Neural cell (in vitro differentiated cells): Measurements from ENCODE around the gene CMC1. TPM values are rescaled to one million over a fixed set of nuclear protein-coding genes. Genes with fewer than 3 reads are reported as not detected.

Experiments
- H2AFZ ChIP-seq: fragments of 200-600, 300-800 bp; sonication (generic), shearing (Covaris generic); 2 replicates; pipeline ENCODE4 v1.6.0; 2014; ENCODE audit warnings: low read depth, mild to moderate bottlenecking, antibody characterized with exemption, low read length, moderate library complexity
- H3F3A ChIP-seq: fragments of 200-600 bp; shearing (Covaris generic); 2 replicates; pipeline ENCODE4 v1.6.1; 2016; ENCODE audit warnings: mild to moderate bottlenecking, moderate library complexity, mixed read lengths, antibody characterized with exemption, low read length; ENCODE audit not compliant: insufficient read depth, poor library complexity, severe bottlenecking
- H3K27ac ChIP-seq: fragments of 200-600, 300-800 bp; sonication (generic), shearing (Covaris generic); 2 replicates; pipeline ENCODE4 v1.5.1; 2014; ENCODE audit warnings: mild to moderate bottlenecking, low read length, moderate library complexity
- H3K27me3 ChIP-seq: fragments of 300-800, 200-600 bp; sonication (generic), shearing (Covaris generic); 2 replicates; pipeline ENCODE4 v1.6.0; 2014; ENCODE audit warnings: mild to moderate bottlenecking, low read depth, low read length, moderate library complexity; ENCODE audit not compliant: insufficient read depth
- H3K36me3 ChIP-seq: fragments of 300-800, 200-600 bp; sonication (generic), shearing (Covaris generic); 2 replicates; pipeline ENCODE4 v1.5.1; 2014; ENCODE audit warnings: mild to moderate bottlenecking, antibody characterized with exemption, low read length, moderate library complexity; ENCODE audit not compliant: insufficient read depth
- H3K4me2 ChIP-seq: fragments of 300-800, 200-600 bp; sonication (generic), shearing (Covaris generic); 2 replicates; pipeline ENCODE4 v1.6.0; 2014; ENCODE audit warnings: mild to moderate bottlenecking, low read length
- H3K4me3 ChIP-seq: fragments of 300-800, 200-600 bp; sonication (generic), shearing (Covaris generic); 2 replicates; pipeline ENCODE4 v1.5.1; 2014; ENCODE audit warnings: mild to moderate bottlenecking, low read length, moderate library complexity
- H3K79me2 ChIP-seq: fragments of 200-600 bp; shearing (Covaris generic); replicated peaks from 2 replicates; pipeline ENCODE4 v1.6.0; 2014; ENCODE audit warnings: mild to moderate bottlenecking, low read length, moderate library complexity; ENCODE audit not compliant: insufficient read depth
- H3K9ac ChIP-seq: fragments of 300-800, 200-600 bp; sonication (generic), shearing (Covaris generic); 2 replicates; pipeline ENCODE4 v1.6.1; 2016; ENCODE audit warnings: mild to moderate bottlenecking, low read length, mixed read lengths
- H3K9me2 ChIP-seq: fragments of 200-600 bp; shearing (Covaris generic); 2 replicates; pipeline ENCODE4 v1.6.1; 2016; ENCODE audit warnings: mild to moderate bottlenecking, low read length, mixed read lengths; ENCODE audit not compliant: insufficient read depth
- H3K9me3 ChIP-seq: fragments of 200-600, 300-800 bp; sonication (generic), shearing (Covaris generic); 2 replicates; pipeline ENCODE4 v1.6.1; 2016; ENCODE audit warnings: mild to moderate bottlenecking, mixed run types, low read length, moderate library complexity, mixed read lengths
- H4K20me1 ChIP-seq: fragments of 200-600 bp; shearing (Covaris generic); 2 replicates; pipeline ENCODE4 v1.6.1; 2016; ENCODE audit warnings: mild to moderate bottlenecking, mixed run types; ENCODE audit not compliant: insufficient read depth
- CTCF ChIP-seq: fragments of 450-650 bp; IDR thresholded peaks from 2 replicates; pipeline ENCODE4 v1.5.1; 2014; ENCODE audit warnings: antibody characterized with exemption, mild to moderate bottlenecking, moderate library complexity; ENCODE audit not compliant: poor library complexity, severe bottlenecking
- EP300 ChIP-seq: fragments of 450-650 bp; conservative IDR thresholded peaks from 2 replicates; pipeline ENCODE4 v1.6.1; 2014; ENCODE audit warnings: antibody characterized with exemption, mild to moderate bottlenecking, moderate library complexity; ENCODE audit not compliant: poor library complexity, severe bottlenecking
- EZH2 ChIP-seq: fragments of 200-600, 300-800 bp; shearing (Covaris generic), sonication (generic); IDR thresholded peaks from 2 replicates; pipeline ENCODE4 v1.6.1; 2014; ENCODE audit warnings: antibody characterized with exemption, low read length, borderline replicate concordance, mild to moderate bottlenecking; ENCODE audit not compliant: insufficient read depth, poor library complexity, severe bottlenecking
- MXI1 ChIP-seq: fragments of 450-650 bp; conservative IDR thresholded peaks from 2 replicates; pipeline ENCODE4 v1.6.1; 2014; ENCODE audit warnings: antibody characterized with exemption, mild to moderate bottlenecking; ENCODE audit not compliant: poor library complexity, severe bottlenecking
- POLR2AphosphoS5 ChIP-seq: IDR thresholded peaks from 2 replicates; pipeline ENCODE4 v1.6.1; 2012
- RAD21 ChIP-seq: fragments of 450-650 bp; conservative IDR thresholded peaks from 2 replicates; pipeline ENCODE4 v1.6.1; 2014; ENCODE audit warnings: antibody characterized with exemption, mild to moderate bottlenecking, moderate library complexity
- REST ChIP-seq: IDR thresholded peaks from 2 replicates; pipeline ENCODE4 v1.6.1; 2012; ENCODE audit warnings: borderline replicate concordance
- SMC3 ChIP-seq: fragments of 450-650 bp; conservative IDR thresholded peaks from 2 replicates; pipeline ENCODE4 v1.6.1; 2014; ENCODE audit warnings: antibody characterized with exemption, mild to moderate bottlenecking, moderate library complexity; ENCODE audit not compliant: poor library complexity
- TAF1 ChIP-seq: IDR thresholded peaks from 2 replicates; pipeline ENCODE4 v1.6.1; 2012; ENCODE audit warnings: low read depth
- polyA minus RNA-seq: library from RNA; depleted of rRNA, polyadenylated mRNA; stranded (reverse); fragments of >200 nt; gene quantifications from 2 replicates; pipeline ENCODE4 v1.2.3, GENCODE V29; 2014
- polyA plus RNA-seq: library from polyadenylated mRNA; depleted of rRNA; stranded (reverse); fragments of >200 nt; gene quantifications from 2 replicates; pipeline ENCODE4 v1.2.3, GENCODE V29; 2014

Gene CMC1
- polyA plus RNA-seq (8.1 and 8.7 TPM in 2 replicates), polyA minus RNA-seq (6.3 and 9.1 TPM in 2 replicates)

GRCh38 chr3:28241221-28242160 is at the start of gene CMC1:
TSS of gene CMC1 (plus strand) at chr3:28241619. CDS start at chr3:28241794, 175 bp downstream.
- Histone ChIP-seq H3K4me2 (peak within 1 kb of the TSS; percentile 81), H3K27me3 (no peaks in the 10 kb centered on the region), H3K9me3 (no peaks in the 10 kb centered on the region), H3K79me2 (no peaks in the 10 kb centered on the region), H3K36me3 (no peaks in the 10 kb centered on the region), H3K27ac (peak within 1 kb of the TSS; percentile 64), H2AFZ (peak within 1 kb of the TSS; percentile 92), H3F3A (no peaks in the 10 kb centered on the region), H4K20me1 (no peaks in the 10 kb centered on the region), H3K9ac (peak within 1 kb of the TSS; percentile 75), H3K4me3 (peak within 1 kb of the TSS; percentile 83), H3K9me2 (no peaks in the 10 kb centered on the region)
- TF ChIP-seq REST (no peak), EP300 (no peak), SMC3 (peak; percentile 41), EZH2 (no peak), POLR2AphosphoS5 (peak; percentile 82), RAD21 (peak; percentile 33), CTCF (no peak), TAF1 (peak; percentile 54), MXI1 (peak; percentile 96)

GRCh38 chr3:28198161-28198560 is 43.3 kb upstream of the CMC1 start:
- Histone ChIP-seq H3F3A (no peaks in the 10 kb centered on the region), H4K20me1 (no peaks in the 10 kb centered on the region), H3K36me3 (no peaks in the 10 kb centered on the region), H3K9me3 (no peaks in the 10 kb centered on the region), H2AFZ (no peak overlapping the region), H3K9ac (no peak overlapping the region), H3K27ac (no peak overlapping the region), H3K79me2 (no peaks in the 10 kb centered on the region), H3K9me2 (no peaks in the 10 kb centered on the region), H3K4me2 (no peak overlapping the region), H3K4me3 (no peak overlapping the region), H3K27me3 (no peaks in the 10 kb centered on the region)
- TF ChIP-seq RAD21: no peak
- no peak for TF ChIP-seq SMC3
- TF ChIP-seq MXI1: no peak
- TF ChIP-seq EP300: no peak
- TF ChIP-seq EZH2: no peak
- TF ChIP-seq REST: no peak
- TF ChIP-seq TAF1: no peak
- TF ChIP-seq CTCF: no peak
- TF ChIP-seq POLR2AphosphoS5: no peak
